Brain microvascular endothelial cell (primary cell): ENCODE data around the gene CTBP2.

Source experiments
- DNase-seq: peaks from one replicate; pipeline ENCODE4 v3.0.0-alpha.2; 2020
- H3K27ac ChIP-seq: fragments of 250-450 bp; sonication (Bioruptor Pico); 2 replicates; pipeline ENCODE4 v1.5.1; 2020; ENCODE audit warnings: mild to moderate bottlenecking, moderate library complexity
- H3K27me3 ChIP-seq: fragments of 250-450 bp; sonication (Bioruptor Pico); replicated peaks from 2 replicates; pipeline ENCODE4 v1.5.1; 2020; ENCODE audit warnings: mild to moderate bottlenecking
- H3K36me3 ChIP-seq: fragments of 250-450 bp; sonication (Bioruptor Pico); replicated peaks from 2 replicates; pipeline ENCODE4 v1.5.1; 2020; ENCODE audit warnings: mild to moderate bottlenecking
- H3K4me3 ChIP-seq: 2 replicates; pipeline ENCODE4 v1.5.1; 2011; ENCODE audit warnings: low read depth, mild to moderate bottlenecking, control low read depth, low read length, moderate library complexity
- CTCF ChIP-seq: IDR thresholded peaks from 2 replicates; pipeline ENCODE4 v1.5.1; 2011; ENCODE audit warnings: low read depth, mild to moderate bottlenecking, moderate library complexity, low read length, control low read depth, inconsistent platforms; ENCODE audit errors: missing control alignments
- in situ Hi-C: cut with HindIII; loops from 2 replicates; pipeline ENCODE4 v1.10.0; 2017; ENCODE audit warnings: low sequenced_read_pairs, low pct_ligation_motif_present

Gene CTBP2

GRCh38 chr10:125026036-125026931 lies 134.1 kb downstream of the CTBP2 start:
- in situ Hi-C loops = no loop called here
- H3K27ac ChIP-seq = no peak overlapping the region
- TF ChIP-seq CTCF = no peak
- no peak for DNase-seq
- H3K36me3 ChIP-seq = no peaks in the 10 kb centered on the region
- H3K27me3 ChIP-seq = no peaks in the 10 kb centered on the region
- no peak overlapping the region for H3K4me3 ChIP-seq

GRCh38 chr10:125025341-125025740 lies 135.0 kb downstream of the CTBP2 start:
- H3K36me3 ChIP-seq = no peaks in the 10 kb centered on the region

GRCh38 chr10:125024497-125025234 lies 135.7 kb downstream of the CTBP2 start:
- no peaks in the 10 kb centered on the region for H3K36me3 ChIP-seq
- H3K27ac ChIP-seq = no peak overlapping the region
- no peak for TF ChIP-seq CTCF
- in situ Hi-C loops = no loop called here
- no peak for DNase-seq
- H3K4me3 ChIP-seq = no peak overlapping the region
- no peaks in the 10 kb centered on the region for H3K27me3 ChIP-seq

More at GRCh38 chr10:125025341-125025740, 135.0 kb downstream of the CTBP2 start:
- DNase-seq = no peak
- Histone ChIP-seq H3K27me3 (no peaks in the 10 kb centered on the region), H3K4me3 (no peak overlapping the region), H3K27ac (no peak overlapping the region)
- no peak for TF ChIP-seq CTCF
- in situ Hi-C loops = no loop called here

GRCh38 chr10:125023862-125024496 lies 136.4 kb downstream of the CTBP2 start:
- no peak for DNase-seq
- no peak for TF ChIP-seq CTCF
- no peak overlapping the region for H3K27ac ChIP-seq
- no peak overlapping the region for H3K4me3 ChIP-seq
- H3K27me3 ChIP-seq = no peaks in the 10 kb centered on the region
- H3K36me3 ChIP-seq = no peaks in the 10 kb centered on the region
- in situ Hi-C loops = no loop called here

GRCh38 chr10:125023255-125023654 lies 137.1 kb downstream of the CTBP2 start:
- in situ Hi-C loops = no loop called here
- DNase-seq = no peak
- no peak overlapping the region for H3K4me3 ChIP-seq
- no peak for TF ChIP-seq CTCF
- H3K27me3 ChIP-seq = no peaks in the 10 kb centered on the region
- H3K36me3 ChIP-seq = no peaks in the 10 kb centered on the region
- no peak overlapping the region for H3K27ac ChIP-seq
